Upper lobe of left lung (tissue), 4 donors: ENCODE data around the gene SGCD.

Source experiments
- EP300 ChIP-seq, 4 donors: sonication (generic); formaldehyde crosslinking; IDR thresholded peaks; one replicate each; pipeline ENCODE4 v1.5.1; 2017; ENCODE audit warnings: antibody characterized with exemption in 4 of 4, control low read depth in 2 of 4
- POLR2A ChIP-seq, 4 donors: fragments of 450-650 bp; IDR thresholded peaks; one replicate each; pipeline ENCODE4 v1.5.1; 2016 to 2017; ENCODE audit warnings: antibody characterized with exemption in 4 of 4, mild to moderate bottlenecking in 2 of 4
- TF ChIP-seq, protein P1 (sequence below), 6 experiments: fragments of 450-650 bp in 4 of 6; fragments of 200-600 bp in 2 of 6; sonication (generic) in 2 of 6; IDR thresholded peaks; one replicate each; pipeline ENCODE4 v1.5.1; 2016 to 2019; ENCODE audit warnings: antibody characterized with exemption in 6 of 6

DNA sequence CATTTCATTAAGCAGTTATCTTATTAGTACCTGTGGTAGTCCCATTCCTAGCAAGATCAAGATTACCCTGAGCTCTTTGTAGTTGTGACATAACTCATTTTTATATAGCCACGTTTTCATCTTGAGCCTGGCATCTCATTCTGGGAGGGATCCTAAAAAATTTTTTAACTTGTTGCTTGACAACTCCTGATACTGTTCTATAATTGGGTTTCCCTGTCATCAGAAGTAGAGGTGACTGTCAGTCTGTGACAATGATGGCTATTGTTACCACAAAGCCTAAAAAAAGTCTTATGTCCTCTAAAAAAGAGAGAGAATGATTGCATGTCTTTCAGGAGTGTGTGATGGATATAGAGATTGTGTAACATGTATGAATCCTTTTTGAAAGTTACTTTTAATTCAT is 164.8 kb downstream of the SGCD start:
- TF ChIP-seq, protein P1, sequence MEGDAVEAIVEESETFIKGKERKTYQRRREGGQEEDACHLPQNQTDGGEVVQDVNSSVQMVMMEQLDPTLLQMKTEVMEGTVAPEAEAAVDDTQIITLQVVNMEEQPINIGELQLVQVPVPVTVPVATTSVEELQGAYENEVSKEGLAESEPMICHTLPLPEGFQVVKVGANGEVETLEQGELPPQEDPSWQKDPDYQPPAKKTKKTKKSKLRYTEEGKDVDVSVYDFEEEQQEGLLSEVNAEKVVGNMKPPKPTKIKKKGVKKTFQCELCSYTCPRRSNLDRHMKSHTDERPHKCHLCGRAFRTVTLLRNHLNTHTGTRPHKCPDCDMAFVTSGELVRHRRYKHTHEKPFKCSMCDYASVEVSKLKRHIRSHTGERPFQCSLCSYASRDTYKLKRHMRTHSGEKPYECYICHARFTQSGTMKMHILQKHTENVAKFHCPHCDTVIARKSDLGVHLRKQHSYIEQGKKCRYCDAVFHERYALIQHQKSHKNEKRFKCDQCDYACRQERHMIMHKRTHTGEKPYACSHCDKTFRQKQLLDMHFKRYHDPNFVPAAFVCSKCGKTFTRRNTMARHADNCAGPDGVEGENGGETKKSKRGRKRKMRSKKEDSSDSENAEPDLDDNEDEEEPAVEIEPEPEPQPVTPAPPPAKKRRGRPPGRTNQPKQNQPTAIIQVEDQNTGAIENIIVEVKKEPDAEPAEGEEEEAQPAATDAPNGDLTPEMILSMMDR (IDR thresholded peaks at IDR 0.05): no peak
- TF ChIP-seq EP300 (IDR thresholded peaks at IDR 0.05): no peak
- TF ChIP-seq POLR2A (IDR thresholded peaks at IDR 0.05): no peak
